IPS DF 6.9 (cell line): ENCODE measurements around the gene SOWAHB.
A peak's percentile ranks its signal among the peaks of the same experiment; 100 is the strongest.

Experiments used
- DNase-seq: peaks from one replicate; pipeline ENCODE4 v3.0.0-alpha.2; 2013; ENCODE audit warnings: low read depth, low spot score
- H3K27ac ChIP-seq: one replicate; pipeline ENCODE4 v1.5.1; 2013; ENCODE audit warnings: low read length, control low read depth
- H3K27me3 ChIP-seq: 2 replicates; pipeline ENCODE4 v1.6.1; 2013; ENCODE audit warnings: mild to moderate bottlenecking, low read length; ENCODE audit not compliant: control insufficient read depth, insufficient read depth
- H3K36me3 ChIP-seq: 2 replicates; pipeline ENCODE4 v1.6.1; 2013; ENCODE audit warnings: low read length; ENCODE audit not compliant: control insufficient read depth, insufficient read depth
- H3K4me1 ChIP-seq: 2 replicates; pipeline ENCODE4 v1.6.1; 2013; ENCODE audit warnings: low read length; ENCODE audit not compliant: control insufficient read depth, insufficient read depth
- H3K4me3 ChIP-seq: 2 replicates; pipeline ENCODE4 v1.5.1; 2013; ENCODE audit warnings: mild to moderate bottlenecking, low read length
- H3K9me3 ChIP-seq: 2 replicates; pipeline ENCODE4 v1.6.1; 2013; ENCODE audit warnings: low read length, inconsistent platforms; ENCODE audit not compliant: control insufficient read depth, insufficient read depth
- WGBS: extraction: QIAGEN DNeasy Blood & Tissue Kit; methylation state at CpG from one replicate; pipeline ENCODE4 v1.1.7; 2013; ENCODE audit warnings: mixed read lengths, missing lambda C conversion rate; ENCODE audit not compliant: insufficient read length, insufficient coverage; 5-methylcytosine and 5-hydroxymethylcytosine counted together

SOWAHB gene

GRCh38 chr4:76897536-76898384, at the start of gene SOWAHB:
Gene SOWAHB, minus strand, starts transcription at chr4:76898144. Its CDS starts 295 bp downstream, at chr4:76897849.
- H3K27ac ChIP-seq, result no peak within 1 kb of the TSS
- no peaks in the 10 kb centered on the region; the same call in 1 of the 2 replicates for H3K36me3 ChIP-seq
- no peaks in the 10 kb centered on the region for H3K4me1 ChIP-seq
- no peaks in the 10 kb centered on the region for H3K9me3 ChIP-seq
- WGBS, result no CpG with 5 or more reads among the region's 76 CpGs
- peaks cover 30% of the 10 kb centered on the region; the same call in 1 of the 2 replicates for H3K27me3 ChIP-seq
- DNase-seq, result no peak
- peak within 1 kb of the TSS; percentile 63 for H3K4me3 ChIP-seq

- Histone ChIP-seq H3K27ac (no peak overlapping the region), H3K4me1 (no peaks in the 10 kb centered on the region), H3K27me3 (no peaks in the 10 kb centered on the region), H3K36me3 (no peaks in the 10 kb centered on the region), H3K9me3 (no peaks in the 10 kb centered on the region), H3K4me3 (no peak overlapping the region)
- DNase-seq, result no peak
- WGBS, result no CpG with 5 or more reads among the region's 2 CpGs
These were observed 49.4 kb upstream of the SOWAHB start for GRCh38 chr4:76947369-76947768.

DNA sequence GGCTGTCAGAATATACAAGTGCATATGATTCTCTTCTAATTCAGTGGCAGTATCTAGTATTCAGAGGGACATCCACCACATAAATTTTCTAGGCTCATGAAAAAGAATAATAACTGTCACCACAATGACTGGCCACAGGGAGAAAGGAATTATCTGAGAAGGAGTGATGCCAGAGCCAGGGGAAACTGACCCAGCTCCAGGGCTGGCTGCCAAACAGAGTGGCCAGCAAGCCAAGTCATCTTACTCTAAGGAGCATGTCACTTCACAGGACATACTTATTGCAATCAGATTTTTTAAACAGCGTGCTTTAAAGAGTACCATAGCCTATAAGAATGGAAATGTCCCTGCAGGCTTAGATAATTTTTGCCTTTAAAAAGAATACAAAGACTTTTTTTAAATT, 45.8 kb upstream of the SOWAHB start:
- no CpG with 5 or more reads among the region's 1 CpG for WGBS
- DNase-seq, result no peak

DNA sequence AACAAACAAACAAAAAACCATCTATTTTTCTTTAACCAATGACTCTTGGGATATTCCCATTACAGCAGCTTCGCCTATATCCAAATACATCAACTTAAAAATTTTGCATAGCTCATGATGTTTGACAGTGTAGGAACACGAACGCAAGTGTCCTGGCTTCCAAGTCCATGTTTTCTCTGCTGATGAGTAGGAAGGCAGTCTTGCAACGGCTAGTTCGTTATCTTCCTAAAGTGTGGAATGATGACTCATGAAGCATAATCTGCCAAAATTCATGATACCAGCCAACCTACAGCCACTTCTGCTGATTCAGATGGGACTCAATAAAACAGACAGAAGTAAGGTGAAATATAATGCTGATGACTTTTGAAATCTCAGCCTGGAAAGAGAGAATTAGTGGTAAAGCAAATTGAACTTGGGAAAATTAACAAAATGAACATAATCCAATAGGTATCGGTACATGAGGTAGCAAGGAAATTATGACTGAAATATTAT, 45.2 kb upstream of the SOWAHB start:
- WGBS, result 100% methylated on average over 1 of the region's 6 CpGs
- H3K4me3 ChIP-seq, result no peak overlapping the region
- no peaks in the 10 kb centered on the region for H3K4me1 ChIP-seq
- no peaks in the 10 kb centered on the region for H3K9me3 ChIP-seq
- DNase-seq, result no peak
- H3K27me3 ChIP-seq, result no peaks in the 10 kb centered on the region
- H3K27ac ChIP-seq, result no peak overlapping the region
- H3K36me3 ChIP-seq, result no peaks in the 10 kb centered on the region

More for the DNA sequence above, 45.8 kb upstream of the SOWAHB start:
- Histone ChIP-seq H3K36me3 (no peaks in the 10 kb centered on the region), H3K4me3 (no peak overlapping the region), H3K9me3 (no peaks in the 10 kb centered on the region), H3K27me3 (no peaks in the 10 kb centered on the region), H3K4me1 (no peaks in the 10 kb centered on the region), H3K27ac (no peak overlapping the region)

DNA sequence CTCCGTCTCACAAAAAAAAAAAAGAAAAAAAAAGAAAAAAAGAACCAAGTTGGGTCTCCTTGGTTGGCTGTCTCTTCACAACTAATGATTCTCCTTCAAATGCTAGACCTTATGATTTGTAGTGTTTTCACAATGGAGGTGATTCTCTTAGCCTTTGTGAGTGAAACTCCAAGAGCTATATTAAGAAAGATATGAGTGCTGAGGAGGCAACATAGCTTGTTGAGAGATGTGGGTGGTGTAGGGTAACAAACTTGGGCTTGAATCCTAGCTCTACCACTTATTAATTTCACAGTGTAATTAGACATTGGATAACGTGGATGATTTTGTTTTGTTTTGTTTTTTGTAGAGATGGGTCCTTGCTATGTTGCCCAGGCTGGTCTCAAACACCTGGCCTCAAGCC, 41.2 kb upstream of the SOWAHB start:
- H3K36me3 ChIP-seq, result no peaks in the 10 kb centered on the region
- no peak for DNase-seq
- H3K4me1 ChIP-seq, result no peaks in the 10 kb centered on the region
- WGBS, result no CpG with 5 or more reads among the region's 2 CpGs
- no peaks in the 10 kb centered on the region for H3K9me3 ChIP-seq
- no peak overlapping the region for H3K4me3 ChIP-seq
- H3K27ac ChIP-seq, result no peak overlapping the region
- no peaks in the 10 kb centered on the region for H3K27me3 ChIP-seq

GRCh38 chr4:76931576-76932276, 33.8 kb upstream of the SOWAHB start:
- Histone ChIP-seq H3K4me1 (no peaks in the 10 kb centered on the region), H3K36me3 (no peaks in the 10 kb centered on the region), H3K4me3 (no peak overlapping the region), H3K27me3 (no peaks in the 10 kb centered on the region), H3K27ac (no peak overlapping the region), H3K9me3 (no peaks in the 10 kb centered on the region)
- WGBS, result no CpG with 5 or more reads among the region's 7 CpGs
- no peak for DNase-seq

DNA sequence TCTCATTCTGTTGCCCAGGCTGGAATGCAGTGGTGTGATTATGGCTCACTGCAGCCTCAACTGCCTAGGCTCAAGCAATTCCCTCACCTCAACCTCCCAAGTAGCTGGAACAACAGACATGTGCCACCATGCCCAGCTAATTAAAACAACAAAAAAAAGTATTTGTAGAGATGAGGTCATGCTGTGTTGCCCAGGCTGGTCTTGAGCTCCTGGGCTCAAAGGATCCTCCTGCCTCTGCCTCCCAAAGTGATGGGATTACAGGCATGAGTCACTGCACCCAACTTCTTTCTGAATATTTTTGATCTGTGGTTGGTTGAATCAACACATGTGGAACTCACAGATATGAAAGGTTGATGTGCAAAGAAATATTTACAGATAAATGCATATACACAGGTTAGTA, 33.1 kb upstream of the SOWAHB start:
- Histone ChIP-seq H3K27ac (no peak overlapping the region), H3K4me1 (no peaks in the 10 kb centered on the region), H3K9me3 (no peaks in the 10 kb centered on the region), H3K27me3 (no peaks in the 10 kb centered on the region), H3K36me3 (no peaks in the 10 kb centered on the region), H3K4me3 (no peak overlapping the region)
- no peak for DNase-seq

DNA sequence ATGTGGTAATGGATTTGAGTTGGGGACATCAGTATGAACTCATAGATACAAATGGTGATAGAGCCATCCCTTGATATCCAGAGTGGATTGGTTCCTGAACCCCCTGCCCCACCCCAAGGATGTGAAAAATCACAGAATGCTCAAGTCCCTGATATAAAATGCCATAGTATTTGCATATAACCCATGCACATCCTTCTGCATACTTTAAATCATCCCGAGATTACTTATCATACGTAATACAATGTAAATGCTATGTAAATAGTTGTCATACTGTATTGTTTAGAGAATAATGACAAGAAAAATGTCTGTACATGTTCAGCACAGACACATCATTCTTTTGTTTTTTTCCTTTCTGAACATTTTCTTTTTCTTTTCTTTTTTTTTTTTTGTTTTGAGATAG, 32.7 kb upstream of the SOWAHB start:
- WGBS, result no CpG with 5 or more reads among the region's 2 CpGs
- H3K36me3 ChIP-seq, result no peaks in the 10 kb centered on the region
- no peak overlapping the region for H3K27ac ChIP-seq
- H3K27me3 ChIP-seq, result no peaks in the 10 kb centered on the region
- no peaks in the 10 kb centered on the region for H3K4me1 ChIP-seq
- H3K4me3 ChIP-seq, result no peak overlapping the region
- H3K9me3 ChIP-seq, result no peaks in the 10 kb centered on the region
- no peak for DNase-seq

DNA sequence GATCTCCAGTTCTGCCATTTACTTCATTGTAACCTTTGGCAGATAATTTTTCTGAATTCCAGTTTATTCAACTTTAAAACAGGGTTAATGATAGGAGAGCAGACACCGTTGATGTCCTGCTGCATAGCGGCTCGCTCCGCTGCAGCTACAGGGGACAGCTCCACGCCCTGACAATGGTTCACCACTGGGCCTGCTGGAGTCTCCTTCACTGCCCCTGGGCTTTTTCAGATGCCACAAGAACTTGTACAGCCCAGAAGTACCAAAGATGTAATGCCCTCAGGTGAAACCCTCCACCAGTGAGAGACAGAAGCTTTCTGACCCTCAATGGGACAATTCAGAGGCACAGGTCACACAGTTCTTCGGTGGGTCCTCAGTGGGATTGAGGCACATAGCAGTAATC, 28.9 kb upstream of the SOWAHB start:
- WGBS, result no CpG with 5 or more reads among the region's 6 CpGs
- Histone ChIP-seq H3K4me1 (0 out of 2 replicates have a peak, but pooled peaks cover 2% of the 10 kb centered on the region), H3K9me3 (no peaks in the 10 kb centered on the region), H3K27ac (no peak overlapping the region), H3K4me3 (no peak overlapping the region), H3K27me3 (no peaks in the 10 kb centered on the region), H3K36me3 (no peaks in the 10 kb centered on the region)
- DNase-seq, result no peak

DNA sequence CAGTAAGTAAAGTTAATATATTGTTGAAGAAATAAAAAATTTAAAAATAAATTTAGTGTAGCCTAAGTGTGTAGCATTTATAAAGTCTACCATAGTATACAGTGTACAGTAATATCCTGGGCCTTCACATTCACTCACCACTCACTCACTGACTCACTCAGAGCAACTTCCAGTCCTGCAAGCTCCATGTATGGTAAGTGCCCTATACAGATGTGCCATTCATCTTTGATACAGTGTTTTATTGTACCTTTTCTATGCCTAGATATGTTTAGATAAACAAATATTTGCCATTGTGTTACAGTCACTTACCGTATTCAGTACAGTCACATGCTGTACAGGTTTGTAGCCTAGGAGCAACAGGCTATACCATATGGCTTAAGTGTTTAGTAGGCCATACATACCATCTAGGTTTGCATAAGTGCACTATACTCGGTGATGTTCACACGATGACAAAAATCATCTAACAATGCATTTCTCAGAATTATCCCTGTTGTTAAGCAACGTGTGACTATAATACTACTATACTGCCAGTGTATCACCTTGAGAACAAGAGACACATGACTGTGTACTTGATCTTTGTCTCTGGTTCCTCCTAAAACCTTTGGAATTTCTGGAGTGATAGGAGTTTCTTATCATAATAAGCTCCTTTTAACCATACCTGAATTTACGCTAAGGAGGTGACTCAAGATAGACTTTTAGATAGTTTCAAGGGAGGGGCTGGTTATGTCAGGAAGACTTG, 25.8 kb upstream of the SOWAHB start:
- H3K27ac ChIP-seq, result no peak overlapping the region
- WGBS, result no CpG with 5 or more reads among the region's 5 CpGs
- no peak overlapping the region for H3K4me3 ChIP-seq
- H3K4me1 ChIP-seq, result 0 out of 2 replicates have a peak, but pooled peaks cover 2% of the 10 kb centered on the region
- DNase-seq, result no peak
- H3K36me3 ChIP-seq, result no peaks in the 10 kb centered on the region
- no peaks in the 10 kb centered on the region for H3K9me3 ChIP-seq
- H3K27me3 ChIP-seq, result no peaks in the 10 kb centered on the region
